GM12865 (cell line): ENCODE data around the gene SLC27A5.

Experiments used
- DNase-seq: peaks from one replicate; pipeline ENCODE4 v3.0.0; 2010; ENCODE audit warnings: low read depth
- H3K4me3 ChIP-seq: 2 replicates; pipeline ENCODE4 v1.5.1; 2011; ENCODE audit warnings: mild to moderate bottlenecking, low read depth, low read length, control low read depth
- TF ChIP-seq, protein P1 (sequence below): IDR thresholded peaks from 2 replicates; pipeline ENCODE4 v1.5.1; 2011; ENCODE audit warnings: low read length, control low read depth, low read depth, inconsistent platforms; ENCODE audit not compliant: insufficient read depth; ENCODE audit errors: missing control alignments

The SLC27A5 gene

GRCh38 chr19:58521651-58522050 lies 9.9 kb upstream of the SLC27A5 start:
- H3K4me3 ChIP-seq, result peak overlapping the region; percentile 50
- no peak for DNase-seq
- TF ChIP-seq, protein P1, sequence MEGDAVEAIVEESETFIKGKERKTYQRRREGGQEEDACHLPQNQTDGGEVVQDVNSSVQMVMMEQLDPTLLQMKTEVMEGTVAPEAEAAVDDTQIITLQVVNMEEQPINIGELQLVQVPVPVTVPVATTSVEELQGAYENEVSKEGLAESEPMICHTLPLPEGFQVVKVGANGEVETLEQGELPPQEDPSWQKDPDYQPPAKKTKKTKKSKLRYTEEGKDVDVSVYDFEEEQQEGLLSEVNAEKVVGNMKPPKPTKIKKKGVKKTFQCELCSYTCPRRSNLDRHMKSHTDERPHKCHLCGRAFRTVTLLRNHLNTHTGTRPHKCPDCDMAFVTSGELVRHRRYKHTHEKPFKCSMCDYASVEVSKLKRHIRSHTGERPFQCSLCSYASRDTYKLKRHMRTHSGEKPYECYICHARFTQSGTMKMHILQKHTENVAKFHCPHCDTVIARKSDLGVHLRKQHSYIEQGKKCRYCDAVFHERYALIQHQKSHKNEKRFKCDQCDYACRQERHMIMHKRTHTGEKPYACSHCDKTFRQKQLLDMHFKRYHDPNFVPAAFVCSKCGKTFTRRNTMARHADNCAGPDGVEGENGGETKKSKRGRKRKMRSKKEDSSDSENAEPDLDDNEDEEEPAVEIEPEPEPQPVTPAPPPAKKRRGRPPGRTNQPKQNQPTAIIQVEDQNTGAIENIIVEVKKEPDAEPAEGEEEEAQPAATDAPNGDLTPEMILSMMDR, result no peak

GRCh38 chr19:58520257-58520599 lies 8.4 kb upstream of the SLC27A5 start:
- TF ChIP-seq, protein P1, result no peak
- DNase-seq, result no peak
- peak overlapping the region; percentile 93 for H3K4me3 ChIP-seq

- TF ChIP-seq, protein P1, result peak; percentile 94
- H3K4me3 ChIP-seq, result peak within 1 kb of the TSS; percentile 93
- DNase-seq, result peak; percentile 98
Observed at GRCh38 chr19:58519355-58520256, 7.8 kb upstream of the SLC27A5 start, which contains the start of gene ZBTB45. TSS of gene ZBTB45 (minus strand) at chr19:58519810. CDS start at chr19:58517673, 2,137 bp downstream.

DNA sequence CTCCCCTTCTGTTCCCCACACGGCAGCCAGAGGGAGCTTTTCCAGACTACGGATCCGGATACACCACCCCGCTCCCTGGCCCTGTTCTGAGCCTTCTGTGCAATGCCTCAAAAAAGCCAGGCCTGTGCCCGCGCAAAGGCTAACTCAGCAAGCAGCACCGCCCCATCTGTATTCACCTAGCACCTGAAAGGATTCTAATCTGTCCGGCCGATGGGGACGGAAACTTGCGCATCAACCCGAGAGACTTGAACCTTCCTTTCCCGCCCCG lies 7.2 kb upstream of the SLC27A5 start:
- H3K4me3 ChIP-seq, result peak overlapping the region; percentile 93
- TF ChIP-seq, protein P1, result peak; percentile 48
- peak; percentile 67 for DNase-seq

GRCh38 chr19:58518256-58519086 lies 6.7 kb upstream of the SLC27A5 start:
- TF ChIP-seq, protein P1, result no peak
- peak overlapping the region; percentile 93 for H3K4me3 ChIP-seq
- DNase-seq, result peak; percentile 22

- peak; percentile 6 for DNase-seq
- TF ChIP-seq, protein P1, result no peak
- H3K4me3 ChIP-seq, result no peak overlapping the region
Observed at GRCh38 chr19:58516964-58517833, 5.4 kb upstream of the SLC27A5 start.
